MV-4-11 (cell line): Measurements from ENCODE around the gene CSMD2.

Source experiments
- DNase-seq: peaks from one replicate; lab custom pipeline; 2025; lab: John Stamatoyannopoulos, UW

CSMD2 gene

DNA sequence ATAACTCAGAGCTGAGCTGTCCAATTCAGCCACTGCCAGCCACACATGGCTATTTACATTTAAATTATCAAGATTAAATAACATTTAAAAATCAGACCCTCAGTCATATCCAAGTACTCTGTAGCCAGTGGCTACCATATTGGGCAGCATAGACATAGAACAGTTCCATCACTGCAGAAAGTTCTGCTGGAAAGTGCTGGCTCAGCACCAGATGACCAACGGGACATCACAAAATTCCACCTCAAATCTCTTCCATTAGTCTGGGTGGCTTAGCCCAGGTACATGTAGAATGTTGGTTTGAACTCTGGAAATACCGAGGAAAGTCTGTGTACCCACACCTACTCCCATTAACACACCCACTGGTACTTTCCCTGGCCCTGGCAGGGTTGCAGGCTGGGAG is 563.3 kb downstream of the CSMD2 start:
- no peak for DNase-seq

DNA sequence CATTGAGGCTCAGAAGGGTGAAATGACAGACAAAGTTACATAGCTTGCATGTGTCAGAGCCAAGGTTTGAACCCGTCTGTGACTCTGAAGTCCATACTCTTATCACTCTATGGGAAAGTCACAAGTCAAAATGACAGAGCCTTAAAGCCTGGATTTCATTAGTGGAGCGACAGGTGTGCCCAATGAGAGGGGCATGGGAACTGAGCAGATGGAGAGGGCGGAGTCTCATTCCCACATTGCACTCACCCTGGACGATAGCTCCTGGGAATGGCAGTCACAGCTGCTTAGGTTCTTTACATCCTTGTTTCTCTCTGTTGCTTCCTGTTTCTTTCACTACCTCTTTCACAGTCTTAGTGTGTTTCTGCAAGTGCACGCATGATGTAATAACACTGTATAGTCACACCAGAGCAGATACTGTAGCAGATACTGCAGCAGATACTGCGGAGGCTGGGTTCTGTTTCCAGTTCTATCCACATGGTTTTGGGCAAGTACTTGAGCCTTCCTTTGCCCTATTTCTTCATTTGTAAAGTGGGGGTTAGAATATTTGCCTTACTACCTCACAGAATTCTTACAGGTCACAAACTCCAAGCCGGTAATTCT is 565.4 kb downstream of the CSMD2 start:
- DNase-seq, result peak; percentile 92

DNA sequence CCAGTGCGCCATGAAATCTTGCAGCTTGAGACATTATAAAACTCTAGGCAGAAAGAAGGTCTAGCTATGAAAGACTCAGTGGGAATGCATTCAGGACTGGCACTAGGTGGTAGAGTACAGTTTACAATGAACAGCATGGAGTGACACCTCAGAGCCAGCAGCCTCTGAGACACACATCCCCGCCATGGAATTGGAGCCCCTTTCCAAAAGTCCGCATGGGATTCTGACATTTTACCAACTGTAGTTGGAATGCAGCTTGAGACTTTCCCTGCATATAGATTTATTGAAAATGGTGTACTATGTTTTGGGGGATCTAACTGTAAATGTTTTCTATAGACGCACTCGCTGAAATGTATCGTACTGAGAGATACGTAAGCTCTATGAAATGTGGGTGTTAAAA is 576.3 kb downstream of the CSMD2 start:
- DNase-seq, result no peak

DNA sequence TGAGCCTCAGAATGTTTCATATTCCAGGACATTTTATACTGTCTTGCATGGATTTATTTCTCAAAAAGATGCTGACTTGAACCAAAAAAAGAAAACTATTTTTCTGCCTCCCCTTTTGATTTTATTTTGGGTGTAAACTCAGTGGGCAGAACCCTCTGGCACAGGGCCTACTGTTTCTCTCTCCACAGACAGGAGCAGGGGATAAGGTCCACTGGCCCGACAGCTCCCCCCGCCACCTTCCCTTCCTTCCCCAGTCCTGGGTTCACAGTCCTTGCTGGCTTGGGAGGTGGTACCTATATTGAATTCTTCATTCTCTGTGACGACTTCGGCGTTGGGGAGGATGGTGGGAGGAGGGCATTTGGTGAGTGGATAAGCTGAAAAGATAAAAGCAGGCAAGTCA is 578.2 kb downstream of the CSMD2 start:
- DNase-seq, result no peak

DNA sequence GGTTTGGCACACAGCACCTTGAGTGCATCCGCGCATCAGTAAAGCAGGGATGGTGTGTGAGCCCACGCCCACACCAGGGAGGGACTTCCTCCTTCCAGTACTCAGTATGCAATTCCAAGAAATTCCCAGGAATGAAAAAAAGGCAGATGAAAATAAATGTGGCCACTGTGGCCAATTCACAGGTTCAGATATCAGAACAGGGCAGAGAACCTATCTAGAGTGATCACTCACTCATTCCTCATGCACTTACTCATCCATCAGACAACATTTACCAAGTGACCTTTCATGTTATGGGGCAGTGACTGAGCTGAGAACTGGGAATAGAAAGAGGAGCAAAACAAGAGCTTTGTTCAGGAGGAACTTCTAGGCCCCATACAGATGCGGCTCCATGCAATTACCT is 578.9 kb downstream of the CSMD2 start:
- DNase-seq, result no peak

DNA sequence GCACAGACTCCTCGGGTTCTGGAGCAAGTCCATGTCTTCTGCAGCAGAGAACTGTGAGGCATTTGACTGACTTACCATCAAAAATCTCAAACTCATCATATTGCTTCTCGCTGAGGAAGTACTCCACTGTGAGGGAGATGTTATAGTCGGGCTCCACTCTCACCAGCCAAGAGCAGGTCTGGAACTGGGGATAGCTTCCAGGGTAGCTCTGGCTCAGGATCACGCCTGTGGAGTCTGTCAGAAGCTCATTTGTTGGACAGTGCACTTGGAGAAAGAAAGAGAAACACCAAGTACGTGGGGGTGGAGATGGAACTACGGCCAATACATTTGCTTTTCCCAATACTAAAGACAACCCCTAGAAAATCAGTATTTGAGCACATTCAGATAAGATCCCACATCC is 581.5 kb downstream of the CSMD2 start:
- no peak for DNase-seq

DNA sequence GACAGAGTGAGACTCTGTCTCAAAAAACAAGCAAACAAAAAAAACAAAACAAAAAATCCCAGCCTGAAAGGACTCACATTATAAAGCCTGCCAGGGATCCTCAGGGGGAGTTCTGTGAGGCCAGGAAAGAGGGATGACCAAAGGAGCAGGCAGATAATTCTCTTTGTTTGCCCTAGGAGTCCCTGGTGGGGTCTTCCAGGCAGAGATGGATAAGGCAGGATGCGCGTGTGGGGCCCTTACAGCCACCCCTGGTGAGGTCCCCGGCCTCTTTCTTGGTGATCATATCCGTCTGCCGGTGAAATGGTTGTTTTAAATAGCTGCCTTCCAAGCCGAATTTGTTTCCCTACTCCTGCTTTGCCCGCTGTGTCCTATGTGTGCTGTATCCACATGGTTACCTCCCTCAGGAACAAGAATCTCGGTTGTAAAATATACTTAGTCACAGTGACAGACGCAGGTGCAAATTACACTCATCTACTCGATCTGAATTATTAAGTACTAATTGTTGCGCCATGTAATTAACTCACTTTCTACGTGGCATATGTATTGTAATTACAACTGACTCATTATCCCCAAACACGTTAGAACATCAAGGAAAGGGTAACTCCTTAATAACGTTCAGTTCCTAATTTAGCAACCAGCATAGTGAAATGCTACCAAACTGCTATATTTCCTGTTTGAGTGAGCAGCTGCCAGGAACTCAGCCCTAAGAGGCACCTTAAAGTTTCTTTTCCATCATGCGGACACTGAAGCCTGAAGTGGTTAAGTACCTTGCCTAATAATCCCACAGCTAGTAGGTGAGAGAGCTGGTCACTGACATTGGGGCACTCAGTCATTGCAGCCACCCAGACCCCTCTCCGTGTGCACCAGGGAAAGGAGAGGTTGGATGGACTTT is 586.2 kb downstream of the CSMD2 start:
- peak; percentile 55 for DNase-seq

DNA sequence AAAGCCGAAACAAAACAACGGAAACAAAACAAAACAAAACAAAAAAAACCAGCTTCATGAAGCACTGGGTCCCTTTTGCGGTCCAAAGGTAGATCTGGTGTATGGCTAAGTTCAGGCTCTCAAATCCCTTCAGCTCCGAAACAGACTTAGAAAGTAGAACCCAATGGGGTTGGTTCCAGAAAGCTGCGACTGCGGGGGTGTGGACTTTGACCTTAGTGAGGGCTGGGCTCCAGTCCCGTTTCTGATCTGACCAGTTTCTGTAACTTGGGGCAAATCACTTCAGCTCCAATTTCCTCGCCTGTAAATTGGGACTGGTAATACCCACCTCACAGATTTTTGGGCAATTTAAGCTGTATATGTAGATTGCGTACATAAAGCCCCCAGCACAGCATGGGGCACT is 587.4 kb downstream of the CSMD2 start:
- no peak for DNase-seq

DNA sequence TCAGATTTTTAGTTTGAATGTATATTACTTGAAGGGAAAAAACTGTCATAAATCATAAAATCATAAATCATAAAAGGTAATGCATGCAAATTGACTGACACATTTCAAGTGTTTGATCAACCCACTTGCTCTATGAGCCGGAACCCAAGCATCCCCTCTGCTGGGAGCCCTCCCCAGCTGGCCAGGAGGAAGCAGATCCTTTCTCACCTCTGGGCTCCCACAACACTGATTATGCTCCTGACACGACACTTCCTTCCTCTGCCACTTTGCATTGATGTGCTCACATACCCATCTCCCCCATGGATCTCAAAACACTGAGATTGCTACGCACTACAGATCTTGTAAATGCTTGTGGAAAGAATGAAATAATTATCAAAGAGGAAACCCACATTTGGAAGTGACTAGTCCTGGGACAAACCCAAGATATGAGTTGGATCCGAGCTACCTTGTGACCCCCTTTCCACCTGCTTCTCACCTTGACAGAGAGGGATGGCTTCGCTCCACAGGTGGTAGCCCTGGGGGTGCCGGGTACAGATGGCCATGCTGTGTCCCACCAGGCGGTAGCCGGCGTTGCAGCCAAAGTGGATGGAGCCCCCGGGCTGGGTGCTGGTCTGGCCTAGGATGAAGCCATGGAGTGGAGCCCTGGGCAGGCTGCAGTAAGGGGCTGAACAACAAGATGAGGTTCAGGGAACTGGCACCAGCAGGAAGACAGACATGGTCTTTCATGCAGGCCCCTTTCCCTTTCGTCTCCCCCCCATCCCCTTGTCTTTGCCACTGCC is 588.0 kb downstream of the CSMD2 start:
- no peak for DNase-seq

DNA sequence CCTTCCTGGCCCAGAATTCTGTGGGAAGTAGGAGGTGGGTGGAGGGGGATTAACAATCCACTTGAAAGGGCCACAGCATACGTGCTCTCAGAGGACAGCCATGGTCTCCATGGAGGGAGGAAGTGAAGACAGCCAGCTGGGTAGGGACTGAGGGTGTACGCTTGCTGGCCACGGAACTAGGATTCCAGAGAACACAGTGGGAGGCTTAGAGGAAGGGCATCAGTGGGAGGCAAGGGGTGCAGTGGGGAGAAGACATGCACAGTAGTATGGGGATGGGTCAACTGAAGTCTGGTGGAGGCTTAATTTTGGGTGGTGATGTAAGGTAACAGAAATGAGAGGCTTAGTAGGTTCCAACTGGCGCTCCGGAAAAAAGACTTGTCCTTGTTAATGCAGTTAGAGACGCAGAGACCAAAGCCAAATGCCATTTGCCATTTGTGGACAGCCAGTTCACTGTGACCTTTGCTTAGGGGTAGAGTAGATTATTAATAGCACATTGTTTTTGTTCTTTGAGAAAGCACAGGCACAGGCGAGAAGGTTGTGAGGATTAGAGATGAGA is 589.6 kb downstream of the CSMD2 start:
- no peak for DNase-seq

DNA sequence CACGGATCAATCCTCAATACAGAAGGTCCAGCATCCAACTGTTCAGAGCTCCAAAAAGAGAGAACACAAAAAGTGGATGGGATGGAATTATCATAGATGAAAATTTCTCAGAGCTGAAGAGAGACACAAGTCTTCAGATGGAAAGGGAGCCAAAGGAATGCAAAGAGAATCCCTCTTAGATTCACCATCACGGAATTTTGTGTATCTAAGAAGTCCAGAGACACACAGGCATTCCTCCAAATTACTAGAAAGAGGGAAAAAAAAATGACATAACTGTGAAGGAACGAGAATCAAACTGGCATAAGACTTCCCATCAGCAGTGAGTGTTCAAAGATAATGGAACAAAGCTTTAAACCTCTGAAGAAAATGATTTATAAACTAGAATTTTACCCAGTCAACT is 591.4 kb downstream of the CSMD2 start:
- no peak for DNase-seq

DNA sequence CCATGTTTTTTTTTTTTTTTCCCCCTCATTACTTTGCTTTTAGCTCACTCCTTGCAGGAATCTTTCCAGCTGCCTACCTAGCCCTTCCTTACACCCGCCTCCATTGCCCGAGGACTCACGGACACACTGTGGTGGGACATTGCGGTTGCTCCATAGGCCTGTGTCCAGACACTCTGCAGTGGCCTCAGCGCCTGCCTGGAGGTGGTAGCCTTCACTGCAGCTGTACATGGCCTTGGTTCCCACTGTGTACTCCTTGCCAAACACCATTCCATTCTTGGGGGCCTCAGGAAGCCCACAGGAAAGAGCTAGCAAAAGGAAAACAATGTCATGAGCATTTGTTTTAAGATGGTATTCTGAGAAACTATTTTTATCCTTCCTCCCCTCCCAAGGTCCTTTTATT is 592.6 kb downstream of the CSMD2 start:
- no peak for DNase-seq

DNA sequence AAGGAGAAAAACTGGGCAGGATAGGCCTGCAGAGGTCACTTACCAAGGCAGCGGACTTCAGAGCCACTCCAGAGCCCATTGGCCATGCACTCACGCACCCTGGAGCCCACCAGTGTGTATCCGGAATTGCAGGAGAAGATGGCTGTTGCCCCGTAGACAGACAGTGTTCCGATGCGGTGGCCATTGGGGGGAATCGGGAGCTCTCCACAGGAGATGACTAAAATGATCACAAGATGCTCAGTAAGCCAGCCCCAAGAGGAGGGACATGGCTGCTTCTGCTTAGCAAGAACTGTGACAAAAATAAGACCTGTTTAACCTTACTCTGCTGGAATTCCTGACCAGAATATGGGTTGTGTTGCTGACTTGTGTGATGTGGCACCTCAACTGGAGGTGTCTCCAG is 595.7 kb downstream of the CSMD2 start:
- no peak for DNase-seq

DNA sequence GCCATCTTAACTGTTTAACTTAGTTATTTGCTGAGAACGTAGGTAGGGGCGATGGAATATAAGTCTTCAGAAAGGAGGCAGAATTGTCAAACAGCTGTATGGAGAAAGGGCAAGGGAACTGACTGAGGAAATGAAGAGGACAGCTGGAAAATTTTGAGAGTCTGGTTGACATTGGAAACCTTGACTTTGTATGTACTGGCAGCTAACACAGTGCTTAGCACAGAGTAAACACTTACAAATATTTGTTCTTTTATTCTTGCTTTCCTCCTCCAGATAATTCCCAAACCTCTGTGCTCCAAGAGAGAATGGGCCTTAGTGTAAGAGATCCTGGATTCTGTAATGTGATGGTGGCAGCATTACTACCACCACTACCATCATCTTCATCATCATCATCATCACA is 601.3 kb downstream of the CSMD2 start:
- DNase-seq, result no peak

DNA sequence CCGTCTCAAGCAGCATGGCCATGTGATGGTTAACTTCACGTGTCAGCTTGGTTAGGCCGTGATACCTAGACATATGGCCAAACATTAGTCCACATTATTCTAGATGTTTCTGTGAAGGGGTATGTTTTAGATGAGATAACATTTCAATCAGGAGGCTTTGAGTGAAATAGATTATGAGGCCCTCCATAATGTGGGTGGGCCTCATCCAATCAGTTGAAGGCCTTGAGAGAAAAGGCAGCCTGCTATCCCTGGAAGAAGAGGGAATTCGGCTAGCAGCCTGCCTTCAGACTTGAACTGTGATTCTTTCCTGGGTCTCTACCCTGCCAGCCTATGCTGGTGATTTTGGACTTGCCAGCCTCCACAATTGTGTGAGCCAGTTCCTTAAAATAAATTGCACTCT is 602.5 kb downstream of the CSMD2 start:
- no peak for DNase-seq

DNA sequence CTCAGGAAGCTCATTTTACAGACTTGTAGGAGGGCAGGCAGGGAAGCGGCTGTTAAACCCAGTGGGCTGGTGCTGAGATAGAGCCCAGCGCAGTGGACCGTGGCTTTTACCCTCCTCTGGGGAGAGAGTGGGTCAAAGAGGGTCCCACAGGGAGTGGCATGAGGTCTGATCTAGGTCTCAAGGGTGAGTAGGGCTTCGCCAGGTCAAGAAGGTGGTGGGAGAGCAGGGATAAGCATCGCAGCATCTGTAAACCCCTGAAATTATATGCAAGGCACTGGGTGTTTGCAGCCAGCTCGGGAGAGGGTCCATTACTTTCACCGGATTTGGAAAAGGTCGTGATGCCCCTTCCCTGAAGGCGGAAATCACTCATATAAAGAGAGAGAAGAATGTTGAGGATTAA is 603.5 kb downstream of the CSMD2 start:
- DNase-seq, result no peak

DNA sequence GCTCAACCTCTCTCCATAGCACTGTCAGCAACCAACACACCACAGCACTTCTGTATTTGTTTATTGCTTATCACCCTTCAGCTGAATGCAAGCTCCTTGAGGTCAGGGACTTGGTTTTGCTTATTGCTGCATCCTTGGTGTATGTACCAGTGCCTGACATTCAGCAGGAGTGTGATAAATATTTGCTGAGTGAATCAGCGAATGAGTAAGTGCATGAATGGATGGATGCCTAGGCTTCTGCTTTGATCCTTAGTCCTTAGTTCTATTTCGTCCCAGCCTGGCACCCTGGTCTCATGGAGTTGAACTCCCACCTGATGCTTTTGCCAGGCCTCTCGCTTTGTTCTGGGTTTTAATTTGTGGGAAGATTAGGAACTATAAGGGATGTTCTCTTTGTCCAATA is 604.4 kb downstream of the CSMD2 start:
- DNase-seq, result no peak

DNA sequence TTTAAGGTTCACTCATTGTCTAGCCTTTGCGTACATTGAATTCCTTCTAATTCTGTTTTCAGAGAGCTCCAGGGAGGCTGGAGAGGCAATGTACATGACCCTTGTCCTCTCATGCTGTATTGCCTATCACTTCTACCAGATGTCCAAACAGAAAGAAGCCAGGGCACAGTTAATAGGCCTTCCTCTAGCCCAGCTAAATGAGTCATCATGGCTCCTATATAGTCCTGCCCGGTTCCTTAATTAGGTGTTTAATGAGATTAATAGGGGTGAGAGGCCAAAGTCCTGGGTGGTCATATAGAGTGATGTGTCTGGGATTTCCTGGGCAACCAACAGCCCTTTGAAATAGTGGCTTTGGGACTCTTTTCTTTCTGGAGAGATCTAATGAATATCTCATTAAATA is 616.3 kb downstream of the CSMD2 start:
- DNase-seq, result no peak

DNA sequence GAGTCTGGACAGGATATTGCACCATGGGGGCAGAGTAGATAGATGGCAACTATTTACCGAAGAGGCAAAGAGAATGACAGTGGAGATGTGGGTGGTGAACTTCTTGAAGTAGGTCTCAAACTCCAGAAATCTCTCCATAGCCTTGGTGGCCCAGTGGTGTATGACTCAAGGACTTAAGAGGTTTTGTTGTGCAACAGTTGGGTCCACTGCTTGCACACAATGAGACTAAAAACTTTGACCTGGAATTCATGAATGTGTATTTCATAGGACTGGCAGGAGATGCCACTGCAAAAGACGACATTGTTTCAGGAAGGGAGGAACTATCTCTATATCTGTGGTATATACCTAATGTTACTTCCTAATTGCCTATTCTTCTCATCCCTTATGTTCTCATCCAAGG is 616.7 kb downstream of the CSMD2 start:
- DNase-seq, result peak; percentile 72

DNA sequence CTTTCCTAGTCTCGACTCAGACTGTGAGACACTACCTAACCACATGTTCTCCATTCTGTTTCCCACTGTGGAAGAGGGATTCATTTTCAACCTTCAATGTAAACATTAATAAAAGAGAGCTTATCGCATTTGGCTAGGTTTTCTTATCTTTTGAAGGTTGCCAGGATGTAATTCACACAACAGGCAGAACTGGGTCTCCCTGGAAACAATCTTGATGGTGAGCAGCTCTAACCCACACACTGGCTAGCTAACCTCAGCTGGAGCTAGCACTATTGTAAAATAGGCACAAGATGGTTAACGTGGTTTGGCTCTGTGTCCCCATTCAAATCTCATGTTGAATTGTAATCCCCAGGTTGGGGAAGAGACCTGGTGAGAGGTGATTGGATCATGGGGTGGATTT is 617.5 kb downstream of the CSMD2 start:
- DNase-seq, result no peak

DNA sequence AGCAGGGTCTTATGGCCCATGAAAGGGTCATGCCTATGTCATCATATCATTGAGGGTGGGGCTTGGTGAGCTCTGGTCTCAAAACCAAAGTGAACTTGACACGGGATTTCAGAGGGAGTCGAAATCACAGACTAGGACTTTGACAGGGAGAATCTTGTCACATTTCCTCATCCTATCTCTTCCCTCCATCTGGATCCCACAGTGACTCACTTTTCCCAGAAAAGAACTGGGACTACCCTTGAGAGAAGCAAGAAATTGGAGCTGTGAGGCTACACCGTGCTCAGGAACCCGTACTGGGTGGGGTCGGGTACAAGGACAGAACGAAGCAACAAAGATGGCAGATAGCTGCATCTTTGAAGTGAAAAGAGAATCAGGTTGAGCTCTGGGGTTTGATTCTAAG is 623.1 kb downstream of the CSMD2 start:
- no peak for DNase-seq

DNA sequence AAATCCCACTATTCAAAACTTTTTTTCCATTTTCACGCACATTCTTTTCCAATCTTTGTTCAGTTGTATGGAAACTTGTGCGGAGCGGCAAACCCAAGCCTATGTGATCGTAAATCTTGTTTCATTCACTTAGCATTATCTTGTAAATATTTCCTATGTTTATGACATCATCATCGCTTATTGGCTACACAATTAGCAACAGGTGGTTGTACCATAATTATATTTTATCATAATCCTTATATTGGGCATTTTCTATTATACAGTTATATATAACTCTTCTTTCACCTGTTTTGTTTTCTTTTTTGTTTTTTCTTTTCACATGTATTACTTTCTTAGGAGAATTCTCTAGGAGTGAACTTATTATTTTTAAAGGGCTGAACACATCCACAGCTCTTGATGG is 627.1 kb downstream of the CSMD2 start:
- no peak for DNase-seq

DNA sequence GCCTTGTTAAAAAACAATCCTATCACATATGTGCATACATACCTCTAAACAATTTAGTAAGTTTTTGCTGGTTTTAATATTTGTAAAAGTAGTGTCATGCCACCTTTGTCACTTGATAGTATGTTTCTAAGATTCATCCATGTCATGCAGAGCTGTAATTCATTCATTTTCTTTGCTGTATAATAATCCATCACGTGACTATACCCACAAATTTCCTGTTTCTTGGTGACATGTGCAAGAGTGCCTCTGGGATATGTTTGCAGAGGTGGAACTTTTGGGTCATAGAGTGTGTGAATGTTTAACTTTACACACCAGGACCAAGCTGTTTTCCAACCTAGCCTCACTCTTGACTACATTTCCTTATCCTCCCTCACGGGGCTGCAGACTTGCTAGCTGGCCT is 629.7 kb downstream of the CSMD2 start:
- no peak for DNase-seq
